Myocyte (in vitro differentiated cells): ENCODE results near the gene CHID1. TPM values are rescaled to one million over a fixed set of nuclear protein-coding genes. Genes with fewer than 3 reads are reported as not detected.

Experiments used
- DNase-seq: peaks from one replicate; pipeline ENCODE4 v3.0.0-alpha.2; 2012; ENCODE audit warnings: low read depth
- total RNA-seq: library from RNA; depleted of rRNA; stranded (reverse); fragments of >200 nt; gene quantifications from 2 replicates; pipeline ENCODE4 v1.2.3, GENCODE V29; 2014

Gene CHID1
- total RNA-seq, 1 donor from 2014 or later = 50.7 TPM

- DNase-seq = no peak
Measured at GRCh38 chr11:910044-910588, 494 bp downstream of the CHID1 start.

- DNase-seq = no peak
Measured at GRCh38 chr11:909406-909805, 1.2 kb downstream of the CHID1 start.

GRCh38 chr11:908273-908672 is 2.3 kb downstream of the CHID1 start:
- DNase-seq = no peak

- no peak for DNase-seq
Measured at GRCh38 chr11:907668-908067, 2.9 kb downstream of the CHID1 start.

- DNase-seq = no peak
Measured at GRCh38 chr11:905952-906351, 4.7 kb downstream of the CHID1 start.

- no peak for DNase-seq
Measured at GRCh38 chr11:904380-904779, 6.2 kb downstream of the CHID1 start.

- no peak for DNase-seq
Measured at GRCh38 chr11:901452-902061, 9.1 kb downstream of the CHID1 start.

- DNase-seq = no peak
Measured at GRCh38 chr11:900545-900944, 10.1 kb downstream of the CHID1 start.

GRCh38 chr11:899724-900123 is 10.9 kb downstream of the CHID1 start:
- no peak for DNase-seq

GRCh38 chr11:898540-899190 is 11.9 kb downstream of the CHID1 start:
- no peak for DNase-seq

- DNase-seq = no peak
Measured at GRCh38 chr11:898143-898511, 12.5 kb downstream of the CHID1 start.

- DNase-seq = no peak
Measured at GRCh38 chr11:897253-898142, 13.1 kb downstream of the CHID1 start.

GRCh38 chr11:895331-896110 is 15.1 kb downstream of the CHID1 start:
- DNase-seq = no peak

GRCh38 chr11:894575-895201 is 15.9 kb downstream of the CHID1 start:
- no peak for DNase-seq

GRCh38 chr11:893008-893654 is 17.5 kb downstream of the CHID1 start:
- no peak for DNase-seq

GRCh38 chr11:890794-891540 is 19.6 kb downstream of the CHID1 start:
- no peak for DNase-seq

- no peak for DNase-seq
Measured at GRCh38 chr11:889687-890475, 20.7 kb downstream of the CHID1 start.

- no peak for DNase-seq
Measured at GRCh38 chr11:889257-889656, 21.4 kb downstream of the CHID1 start.
